ENCODE data around the gene CCL26.
A peak's percentile ranks its signal among the peaks of the same experiment; 100 is the strongest.
"Not testable (repeated sequence)": the region's sequence is repeated elsewhere in the genome, so short reads cannot be mapped to it uniquely, and the experiment has no call there.

Gene CCL26

DNA sequence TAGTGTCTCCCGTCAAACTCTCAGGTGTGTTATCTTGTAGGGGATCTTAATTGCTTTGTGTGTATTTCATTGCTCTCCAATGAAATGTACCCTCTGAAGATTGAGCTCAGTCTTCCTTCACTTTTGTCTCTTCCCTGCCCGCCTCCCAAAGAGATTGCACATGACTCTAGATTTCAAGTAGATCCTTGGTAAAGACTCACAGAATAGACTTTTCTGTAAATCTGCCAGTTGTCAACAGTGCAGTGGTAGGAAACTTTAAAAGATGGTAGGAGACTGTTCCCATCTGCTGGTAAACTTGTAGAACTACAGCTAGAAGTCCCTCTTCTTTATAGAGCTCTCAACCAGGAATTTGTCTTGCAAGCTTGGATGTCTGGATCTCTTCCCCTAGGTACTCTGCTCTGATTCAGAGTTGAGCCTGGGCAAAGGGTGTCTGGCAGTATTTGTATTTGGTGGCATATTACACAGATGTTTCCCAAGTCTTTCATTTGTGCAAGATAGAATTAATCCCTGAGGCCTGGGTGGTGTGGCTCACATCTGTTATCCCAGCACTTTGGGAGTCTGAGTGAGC lies 9.6 kb downstream of the CCL26 start:
- WGBS, 2 experiments (ENCODE audit: insufficient coverage in 2 of 2), result no CpG with 5 or more reads among the region's 2 CpGs
- H3K4me3 ChIP-seq (ENCODE audit: extremely low read depth, insufficient read depth, low read length, poor library complexity, severe bottlenecking), result no peak overlapping the region
- H3K4me1 ChIP-seq (ENCODE audit: control insufficient read depth, insufficient read depth, low read length, poor library complexity, severe bottlenecking), result no peaks in the 10 kb centered on the region
- no peaks in the 10 kb centered on the region for H3K36me3 ChIP-seq (ENCODE audit: control insufficient read depth, insufficient read depth, low read length)
- H3K27ac ChIP-seq (ENCODE audit: low read depth, low read length, severe bottlenecking), result no peak overlapping the region
- peaks cover 3% of the 10 kb centered on the region for H3K9me3 ChIP-seq (ENCODE audit: control insufficient read depth, low read length)

DNA sequence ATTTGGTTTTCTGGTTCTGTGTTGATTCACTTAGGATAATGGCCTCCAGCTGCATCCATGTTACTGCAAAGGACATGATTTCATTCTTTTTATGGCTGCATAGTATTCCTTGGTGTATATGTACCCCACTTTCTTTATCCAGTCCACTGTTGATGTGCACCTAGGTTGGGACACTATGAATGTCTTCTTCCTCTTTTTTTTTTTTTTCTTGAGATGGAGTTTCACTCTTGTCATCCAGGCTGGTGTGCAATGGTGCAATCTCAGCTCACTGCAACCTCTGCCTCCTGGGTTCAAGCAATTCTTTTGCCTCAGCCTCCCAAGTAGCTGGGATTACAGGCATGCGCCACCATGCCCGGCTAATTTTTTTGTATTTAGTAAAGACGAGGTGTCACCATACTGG lies 10.2 kb downstream of the CCL26 start:
- not testable (repeated sequence) for H3K4me1 ChIP-seq (ENCODE audit: control insufficient read depth, insufficient read depth, low read length, poor library complexity, severe bottlenecking); H3K9me3 ChIP-seq (ENCODE audit: control insufficient read depth, low read length); H3K36me3 ChIP-seq (ENCODE audit: control insufficient read depth, insufficient read depth, low read length); H3K4me3 ChIP-seq (ENCODE audit: extremely low read depth, insufficient read depth, low read length, poor library complexity, severe bottlenecking); H3K27ac ChIP-seq (ENCODE audit: low read depth, low read length, severe bottlenecking)
- WGBS, 2 experiments (ENCODE audit: insufficient coverage in 2 of 2), result 80 to 84% methylated on average over 3 of the region's 3 CpGs

DNA sequence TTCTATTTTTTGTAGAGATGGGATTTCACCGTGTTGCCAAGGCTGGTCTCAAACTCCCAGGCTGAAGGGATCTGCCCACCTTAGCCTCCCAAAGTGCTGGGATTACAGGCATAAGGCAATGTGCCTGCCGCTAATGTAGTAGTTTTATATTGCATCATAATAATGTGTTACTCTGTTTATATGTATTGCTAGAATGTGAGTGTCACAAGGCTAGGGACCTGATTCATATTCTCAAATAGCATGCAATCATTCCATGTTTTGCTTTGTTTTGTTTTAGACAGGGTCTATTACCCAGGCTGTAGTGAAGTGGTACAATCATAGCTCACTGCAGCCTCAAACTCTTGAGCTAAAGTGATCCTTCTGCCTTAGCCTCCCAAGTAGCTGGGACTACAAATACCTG lies 13.5 kb downstream of the CCL26 start:
- Histone ChIP-seq H3K36me3 (ENCODE audit: control insufficient read depth, insufficient read depth, low read length) (no peaks in the 10 kb centered on the region), H3K4me3 (ENCODE audit: extremely low read depth, insufficient read depth, low read length, poor library complexity, severe bottlenecking) (no peak overlapping the region), H3K9me3 (ENCODE audit: control insufficient read depth, low read length) (peaks cover 3% of the 10 kb centered on the region), H3K4me1 (ENCODE audit: control insufficient read depth, insufficient read depth, low read length, poor library complexity, severe bottlenecking) (no peaks in the 10 kb centered on the region), H3K27ac (ENCODE audit: low read depth, low read length, severe bottlenecking) (no peak overlapping the region)
- WGBS, 2 experiments (ENCODE audit: insufficient coverage in 2 of 2), result 80% methylated on average over 1 of the region's 2 CpGs; no CpG with 5 or more reads in 1 of the 2 experiments

DNA sequence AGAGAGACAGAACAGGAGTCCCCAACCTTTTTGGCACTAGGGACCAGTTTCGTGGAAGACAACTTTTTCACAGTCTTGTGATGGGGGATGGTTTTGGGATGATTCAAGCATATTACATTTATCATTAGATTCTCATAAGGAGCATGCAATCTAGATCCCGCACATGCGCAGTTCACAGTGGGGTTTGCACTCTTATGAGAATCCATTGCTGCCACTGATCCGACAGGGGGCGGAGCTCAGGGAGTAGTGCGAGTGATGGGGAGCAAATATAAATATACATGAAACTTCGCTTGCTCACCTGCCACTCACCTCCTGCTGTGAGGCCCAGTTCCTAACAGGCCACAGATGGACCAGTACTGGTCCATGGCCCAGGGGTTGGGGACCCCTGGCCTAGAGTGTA lies 14.2 kb downstream of the CCL26 start:
- Histone ChIP-seq H3K36me3 (ENCODE audit: control insufficient read depth, insufficient read depth, low read length) (no peaks in the 10 kb centered on the region), H3K4me3 (ENCODE audit: extremely low read depth, insufficient read depth, low read length, poor library complexity, severe bottlenecking) (no peak overlapping the region), H3K4me1 (ENCODE audit: control insufficient read depth, insufficient read depth, low read length, poor library complexity, severe bottlenecking) (peaks cover 3% of the 10 kb centered on the region), H3K9me3 (ENCODE audit: control insufficient read depth, low read length) (peaks cover 3% of the 10 kb centered on the region), H3K27ac (ENCODE audit: low read depth, low read length, severe bottlenecking) (no peak overlapping the region)
- 84 to 91% methylated on average over 4 of the region's 7 CpGs for WGBS, 2 experiments (ENCODE audit: insufficient coverage in 2 of 2)

GRCh38 chr7:75756991-75757676 lies 14.9 kb downstream of the CCL26 start:
- H3K9me3 ChIP-seq (ENCODE audit: control insufficient read depth, low read length), result peaks cover 3% of the 10 kb centered on the region
- no peaks in the 10 kb centered on the region for H3K36me3 ChIP-seq (ENCODE audit: control insufficient read depth, insufficient read depth, low read length)
- no peak overlapping the region for H3K27ac ChIP-seq (ENCODE audit: low read depth, low read length, severe bottlenecking)
- 70 to 100% methylated on average over 1 to 3 of the region's 6 CpGs for WGBS, 2 experiments (ENCODE audit: insufficient coverage in 2 of 2)
- no peak overlapping the region for H3K4me3 ChIP-seq (ENCODE audit: extremely low read depth, insufficient read depth, low read length, poor library complexity, severe bottlenecking)
- H3K4me1 ChIP-seq (ENCODE audit: control insufficient read depth, insufficient read depth, low read length, poor library complexity, severe bottlenecking), result peaks cover 3% of the 10 kb centered on the region

DNA sequence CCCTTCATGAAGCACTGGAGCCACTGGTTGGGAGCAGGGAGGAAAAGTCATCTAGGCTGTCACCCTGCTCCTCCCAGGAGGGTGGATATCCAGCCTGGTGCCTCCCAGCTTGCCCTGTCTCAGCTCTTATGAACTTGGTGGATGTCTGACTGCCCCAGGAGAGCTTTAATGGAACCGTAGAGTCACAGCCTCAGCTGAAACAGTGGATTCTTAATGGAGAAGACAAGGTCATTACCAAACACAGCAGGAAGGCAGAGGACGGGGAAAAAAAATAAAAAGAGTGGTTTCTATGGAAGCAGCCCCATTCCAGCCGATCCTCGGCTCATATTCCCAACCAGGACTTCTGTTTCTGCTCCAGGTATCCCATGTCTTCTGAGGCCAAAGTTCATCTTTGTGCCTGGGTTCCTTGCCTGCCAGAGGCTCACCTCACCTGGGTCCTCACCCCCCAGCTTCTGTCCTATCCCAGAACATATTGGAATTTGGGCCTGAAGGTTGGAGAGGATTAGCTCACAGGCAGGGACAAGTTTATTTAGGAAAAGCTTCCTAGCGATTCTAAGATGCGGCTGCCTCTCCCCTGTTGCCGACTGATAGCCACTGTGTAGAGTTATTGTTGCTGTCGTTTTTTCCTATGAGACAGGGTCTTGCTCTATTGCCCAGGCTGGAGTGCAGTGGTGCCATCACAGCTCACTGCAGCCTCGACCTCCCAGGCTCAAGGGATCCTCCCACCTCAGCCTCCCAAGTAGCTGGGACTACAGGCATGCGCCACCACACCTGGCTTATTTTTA lies 15.6 kb downstream of the CCL26 start:
- no peaks in the 10 kb centered on the region for H3K36me3 ChIP-seq (ENCODE audit: control insufficient read depth, insufficient read depth, low read length)
- H3K27ac ChIP-seq (ENCODE audit: low read depth, low read length, severe bottlenecking), result no peak overlapping the region
- H3K4me3 ChIP-seq (ENCODE audit: extremely low read depth, insufficient read depth, low read length, poor library complexity, severe bottlenecking), result no peak overlapping the region
- WGBS, 2 experiments (ENCODE audit: insufficient coverage in 2 of 2), result 84 to 86% methylated on average over 7 to 8 of the region's 10 CpGs
- H3K4me1 ChIP-seq (ENCODE audit: control insufficient read depth, insufficient read depth, low read length, poor library complexity, severe bottlenecking), result peaks cover 3% of the 10 kb centered on the region
- H3K9me3 ChIP-seq (ENCODE audit: control insufficient read depth, low read length), result peaks cover 3% of the 10 kb centered on the region

GRCh38 chr7:75743455-75743859 lies 28.6 kb downstream of the CCL26 start:
- no peak overlapping the region for H3K4me3 ChIP-seq (ENCODE audit: extremely low read depth, insufficient read depth, low read length, poor library complexity, severe bottlenecking)
- no peaks in the 10 kb centered on the region for H3K9me3 ChIP-seq (ENCODE audit: control insufficient read depth, low read length)
- H3K27ac ChIP-seq (ENCODE audit: low read depth, low read length, severe bottlenecking), result no peak overlapping the region
- 86 to 100% methylated on average over 2 to 4 of the region's 4 CpGs for WGBS, 2 experiments (ENCODE audit: insufficient coverage in 2 of 2)
- peaks cover 7% of the 10 kb centered on the region for H3K4me1 ChIP-seq (ENCODE audit: control insufficient read depth, insufficient read depth, low read length, poor library complexity, severe bottlenecking)
- no peaks in the 10 kb centered on the region for H3K36me3 ChIP-seq (ENCODE audit: control insufficient read depth, insufficient read depth, low read length)

DNA sequence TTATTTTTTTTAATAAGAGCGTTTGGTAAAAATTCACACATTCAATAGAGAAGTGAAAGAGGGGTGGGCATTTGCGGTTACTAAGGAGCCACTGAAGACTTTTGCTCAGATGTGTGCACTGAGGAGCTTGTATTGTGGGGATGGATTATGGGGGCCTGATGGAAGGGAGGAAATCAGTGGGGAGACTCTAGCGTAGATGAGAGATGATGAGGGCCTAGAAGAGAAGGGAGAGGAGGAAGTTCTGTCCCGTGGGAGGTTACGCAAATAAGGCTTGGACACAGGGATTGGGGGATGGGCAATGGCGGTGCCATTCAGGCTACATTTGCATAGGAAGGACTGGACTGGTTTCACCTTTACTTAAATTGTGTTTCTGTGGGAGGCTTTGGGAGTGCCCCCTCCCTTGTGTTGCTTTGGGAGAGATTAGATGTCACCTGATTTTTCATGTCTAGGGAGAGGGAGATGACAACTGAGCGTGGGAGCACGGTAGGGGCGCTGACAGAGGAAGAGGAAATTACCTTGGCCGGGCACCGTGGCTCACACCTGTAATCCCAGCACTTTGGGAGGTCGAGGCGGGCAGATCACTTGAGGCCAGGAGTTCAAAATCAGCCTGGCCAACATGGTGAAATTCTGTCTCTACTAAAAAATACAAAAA lies 31.0 kb downstream of the CCL26 start:
- Histone ChIP-seq H3K36me3 (ENCODE audit: control insufficient read depth, insufficient read depth, low read length) (no peaks in the 10 kb centered on the region), H3K9me3 (ENCODE audit: control insufficient read depth, low read length) (no peaks in the 10 kb centered on the region), H3K4me3 (ENCODE audit: extremely low read depth, insufficient read depth, low read length, poor library complexity, severe bottlenecking) (no peak overlapping the region), H3K27ac (ENCODE audit: low read depth, low read length, severe bottlenecking) (no peak overlapping the region), H3K4me1 (ENCODE audit: control insufficient read depth, insufficient read depth, low read length, poor library complexity, severe bottlenecking) (peaks cover 13% of the 10 kb centered on the region)
- WGBS, 2 experiments (ENCODE audit: insufficient coverage in 2 of 2), result 50 to 53% methylated on average over 12 of the region's 13 CpGs

GRCh38 chr7:75739796-75740672 lies 32.0 kb downstream of the CCL26 start:
- H3K4me1 ChIP-seq (ENCODE audit: control insufficient read depth, insufficient read depth, low read length, poor library complexity, severe bottlenecking), result peaks cover 13% of the 10 kb centered on the region
- WGBS, 2 experiments (ENCODE audit: insufficient coverage in 2 of 2), result 55 to 66% methylated on average over 18 to 22 of the region's 26 CpGs
- peak overlapping the region; percentile 36 for H3K27ac ChIP-seq (ENCODE audit: low read depth, low read length, severe bottlenecking)
- no peaks in the 10 kb centered on the region for H3K9me3 ChIP-seq (ENCODE audit: control insufficient read depth, low read length)
- no peaks in the 10 kb centered on the region for H3K36me3 ChIP-seq (ENCODE audit: control insufficient read depth, insufficient read depth, low read length)
- peak overlapping the region; percentile 60 for H3K4me3 ChIP-seq (ENCODE audit: extremely low read depth, insufficient read depth, low read length, poor library complexity, severe bottlenecking)

Measured in mesodermal cell (in vitro differentiated cells).